Activated effector memory CD4-positive, alpha-beta T cell treated with Interleukin-2 at 50 U/mL for 16 hours (primary cell): Measurements from ENCODE around the gene TRMT44.

Source experiments
- DNase-seq: peaks from one replicate; pipeline ENCODE4 v3.0.0-alpha.2; 2020

The TRMT44 gene

GRCh38 chr4:8438743-8439142 is 1.8 kb upstream of the TRMT44 start:
- no peak for DNase-seq

GRCh38 chr4:8439168-8439567 is 1.4 kb upstream of the TRMT44 start:
- DNase-seq: no peak

GRCh38 chr4:8439914-8440491 is 574 bp upstream of the TRMT44 start:
- no peak for DNase-seq

GRCh38 chr4:8441499-8442091 is 1.0 kb downstream of the TRMT44 start:
- no peak for DNase-seq

- DNase-seq: no peak
Measured at GRCh38 chr4:8442596-8443358, 2.2 kb downstream of the TRMT44 start.

- DNase-seq: no peak
Measured at GRCh38 chr4:8443801-8444200, 3.2 kb downstream of the TRMT44 start.

- no peak for DNase-seq
Measured at GRCh38 chr4:8446122-8446521, 5.5 kb downstream of the TRMT44 start.

- no peak for DNase-seq
Measured at GRCh38 chr4:8451440-8452182, 11.0 kb downstream of the TRMT44 start.

GRCh38 chr4:8453957-8454356 is 13.4 kb downstream of the TRMT44 start:
- no peak for DNase-seq

- no peak for DNase-seq
Measured at GRCh38 chr4:8457646-8458252, 17.2 kb downstream of the TRMT44 start.

GRCh38 chr4:8459867-8460445 is 19.4 kb downstream of the TRMT44 start:
- DNase-seq: no peak

- no peak for DNase-seq
Measured at GRCh38 chr4:8461086-8461485, 20.5 kb downstream of the TRMT44 start.

- no peak for DNase-seq
Measured at GRCh38 chr4:8461616-8462015, 21.0 kb downstream of the TRMT44 start.

GRCh38 chr4:8463811-8464210 is 23.2 kb downstream of the TRMT44 start:
- no peak for DNase-seq

GRCh38 chr4:8464381-8464780 is 23.8 kb downstream of the TRMT44 start:
- DNase-seq: no peak

GRCh38 chr4:8465615-8466611 is 25.3 kb downstream of the TRMT44 start:
- DNase-seq: no peak

GRCh38 chr4:8467016-8467415 is 26.4 kb downstream of the TRMT44 start:
- no peak for DNase-seq

- DNase-seq: peak; percentile 21
Measured at GRCh38 chr4:8468746-8469535, 28.4 kb downstream of the TRMT44 start.

GRCh38 chr4:8469550-8469949 is 29.0 kb downstream of the TRMT44 start:
- DNase-seq: no peak

GRCh38 chr4:8470451-8471024 is 30.0 kb downstream of the TRMT44 start:
- DNase-seq: no peak
